Activated CD8-positive, alpha-beta T cell treated with anti-CD3 and anti-CD28 coated beads, Interleukin-2, amount 10 ng/mL, durations not matched to agents 7 days and 5 days (primary cell): ENCODE data around the gene NAA38. TPM values are rescaled to one million over a fixed set of nuclear protein-coding genes. Genes with fewer than 3 reads are reported as not detected.

Experiments used
- ATAC-seq: fragments of 150-1000 bp; cut with Tn5 transposase; one replicate; pipeline ENCODE4 v1.10.0; 2021; ENCODE audit warnings: moderate library complexity
- CTCF ChIA-PET: fragments of 350-600 bp; sonication (Branson Sonifier 250); formaldehyde crosslinking; loops from one replicate; lab custom pipeline; 2021; ENCODE audit warnings: antibody characterized with exemption; lab: Charles Lee
- POLR2A ChIA-PET: fragments of 350-600 bp; sonication (Branson Sonifier 250); formaldehyde crosslinking; loops from one replicate; lab custom pipeline; 2021; ENCODE audit warnings: antibody characterized with exemption; lab: Charles Lee
- DNase-seq: peaks from one replicate; pipeline ENCODE4 v3.0.0-alpha.2; 2020
- H3K27ac Mint-ChIP-seq: one replicate; pipeline ENCODE4 v1.8.0; 2021; ENCODE audit warnings: mild to moderate bottlenecking, mixed read lengths
- H3K27me3 Mint-ChIP-seq: one replicate; pipeline ENCODE4 v1.8.0; 2021; ENCODE audit warnings: low read depth, mixed read lengths
- H3K36me3 Mint-ChIP-seq: one replicate; pipeline ENCODE4 v1.8.0; 2021; ENCODE audit warnings: low read depth, mixed read lengths
- H3K4me1 Mint-ChIP-seq: one replicate; pipeline ENCODE4 v1.8.0; 2021; ENCODE audit warnings: low read depth, mixed read lengths
- H3K4me3 Mint-ChIP-seq: one replicate; pipeline ENCODE4 v1.8.0; 2021; ENCODE audit warnings: mild to moderate bottlenecking, mixed read lengths
- H3K9me3 Mint-ChIP-seq: one replicate; pipeline ENCODE4 v1.8.0; 2022; ENCODE audit warnings: mixed read lengths; ENCODE audit not compliant: insufficient read depth
- total RNA-seq, 2 experiments: library from RNA; stranded (reverse); gene quantifications; one replicate each; pipeline ENCODE4 v1.2.3, GENCODE V29; 2021

NAA38 gene
- total RNA-seq, 2 experiments from 2014 or later = 92.7 to 93.1 TPM

DNA sequence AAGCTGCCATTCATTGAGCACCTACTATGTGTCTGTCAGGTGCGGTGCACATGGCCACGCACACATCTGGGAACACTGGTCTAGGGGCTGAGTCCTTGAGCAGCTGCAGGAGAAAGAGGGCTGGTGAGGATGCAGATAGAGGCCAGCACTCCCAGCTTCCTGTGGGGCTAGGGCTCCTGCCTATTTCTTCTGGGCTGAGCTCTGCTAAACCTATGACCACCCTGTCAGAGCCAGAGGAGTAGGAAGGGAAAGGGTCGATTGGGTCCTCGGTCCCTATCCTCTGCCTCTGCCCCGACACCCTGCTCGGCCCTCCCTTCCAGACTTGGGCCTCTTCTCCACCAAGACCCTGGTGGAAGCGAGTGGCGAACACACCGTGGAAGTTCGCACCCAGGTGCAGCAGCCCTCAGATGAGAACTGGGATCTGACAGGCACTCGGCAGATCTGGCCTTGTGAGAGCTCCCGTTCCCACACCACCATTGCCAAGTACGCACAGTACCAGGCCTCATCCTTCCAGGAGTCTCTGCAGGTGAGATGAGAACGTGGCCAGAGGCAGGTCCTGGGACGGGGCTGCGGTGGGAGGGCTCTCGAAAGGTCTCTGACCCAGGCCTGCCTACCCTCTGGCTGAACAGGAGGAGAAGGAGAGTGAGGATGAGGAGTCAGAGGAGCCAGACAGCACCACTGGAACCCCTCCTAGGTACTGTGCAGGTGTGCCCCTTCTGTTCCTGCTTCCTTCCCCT, 6.5 kb downstream of the NAA38 start:
- POLR2A ChIA-PET = interaction anchor here (0.6 to 1.0 kb wide), 2 partner anchors 14 to 16 kb away, joined by 3 to 4 read pairs; no protein-coding TSS in a partner anchor
- H3K9me3 Mint-ChIP-seq = no peaks in the 10 kb centered on the region
- CTCF ChIA-PET = interaction anchor here (0.6 to 3.1 kb wide), 16 partner anchors 9 to 268 kb away, joined by 3 to 28 read pairs (median 4); partner anchors contain the start of gene KDM6B
- peaks cover 28% of the 10 kb centered on the region for H3K4me1 Mint-ChIP-seq
- no peak for DNase-seq
- peaks cover 9% of the 10 kb centered on the region for H3K36me3 Mint-ChIP-seq
- H3K27ac Mint-ChIP-seq = peak overlapping the region; percentile 67
- no peak for ATAC-seq
- no peaks in the 10 kb centered on the region for H3K27me3 Mint-ChIP-seq
- peak overlapping the region; percentile 82 for H3K4me3 Mint-ChIP-seq

DNA sequence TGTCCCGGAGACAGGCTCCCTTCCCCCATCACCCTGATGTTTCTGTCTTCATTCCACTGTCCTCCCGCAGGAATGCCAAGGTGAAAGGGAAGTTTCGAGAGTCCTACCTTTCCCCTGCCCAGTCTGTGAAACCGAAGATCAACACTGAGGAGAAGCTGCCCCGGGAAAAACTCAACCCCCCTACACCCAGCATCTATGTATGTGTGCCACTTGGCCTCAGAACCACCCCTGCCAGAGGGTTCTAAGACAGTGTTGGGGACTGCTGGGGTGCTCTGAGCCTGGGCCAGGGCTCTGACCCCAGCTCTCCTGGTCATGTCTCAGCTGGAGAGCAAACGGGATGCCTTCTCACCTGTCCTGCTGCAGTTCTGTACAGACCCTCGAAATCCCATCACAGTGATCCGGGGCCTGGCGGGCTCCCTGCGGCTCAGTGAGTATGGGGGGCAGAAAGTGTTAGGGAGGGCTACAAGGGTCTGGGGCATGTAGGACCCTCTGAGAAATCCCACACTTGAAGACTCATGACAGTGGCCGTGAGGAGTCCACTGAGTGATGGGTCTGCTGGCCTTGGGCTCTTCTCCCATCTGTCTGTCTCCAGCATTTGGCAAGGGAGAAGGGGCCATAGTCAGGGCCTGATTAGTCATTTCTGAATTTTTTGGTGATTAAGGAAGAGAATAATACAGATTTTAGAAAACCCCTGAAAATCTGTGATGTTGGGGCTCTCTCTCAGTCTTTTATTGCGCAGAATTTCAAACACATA, 7.4 kb downstream of the NAA38 start:
- Mint-ChIP-seq H3K4me3 (no peak overlapping the region), H3K27ac (no peak overlapping the region), H3K4me1 (peaks cover 32% of the 10 kb centered on the region), H3K27me3 (no peaks in the 10 kb centered on the region), H3K36me3 (peaks cover 6% of the 10 kb centered on the region), H3K9me3 (no peaks in the 10 kb centered on the region)
- DNase-seq (no peak), ATAC-seq (no peak)
- ChIA-PET POLR2A (interaction anchor here (1.0 kb wide), 1 partner anchor 13 kb away, joined by 4 read pairs; no protein-coding TSS in a partner anchor), CTCF (interaction anchor here (0.8 to 3.1 kb wide), 7 partner anchors 9 to 141 kb away, joined by 3 to 28 read pairs (median 5); partner anchors contain the start of gene KDM6B)

DNA sequence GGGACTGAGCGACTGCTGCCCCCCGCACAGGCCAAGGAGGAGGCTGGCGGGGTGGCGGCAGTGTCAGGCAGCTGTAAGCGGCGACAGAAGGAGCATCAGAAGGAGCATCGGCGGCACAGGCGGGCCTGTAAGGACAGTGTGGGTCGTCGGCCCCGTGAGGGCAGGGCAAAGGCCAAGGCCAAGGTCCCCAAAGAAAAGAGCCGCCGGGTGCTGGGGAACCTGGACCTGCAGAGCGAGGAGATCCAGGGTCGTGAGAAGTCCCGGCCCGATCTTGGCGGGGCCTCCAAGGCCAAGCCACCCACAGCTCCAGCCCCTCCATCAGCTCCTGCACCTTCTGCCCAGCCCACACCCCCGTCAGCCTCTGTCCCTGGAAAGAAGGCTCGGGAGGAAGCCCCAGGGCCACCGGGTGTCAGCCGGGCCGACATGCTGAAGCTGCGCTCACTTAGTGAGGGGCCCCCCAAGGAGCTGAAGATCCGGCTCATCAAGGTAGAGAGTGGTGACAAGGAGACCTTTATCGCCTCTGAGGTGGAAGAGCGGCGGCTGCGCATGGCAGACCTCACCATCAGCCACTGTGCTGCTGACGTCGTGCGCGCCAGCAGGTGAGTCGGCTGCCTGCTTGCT, 8.1 kb downstream of the NAA38 start:
- CTCF ChIA-PET = interaction anchor here (1.0 to 3.1 kb wide), 4 partner anchors 9 to 26 kb away, joined by 3 to 28 read pairs (median 7); partner anchors contain the start of gene KDM6B
- peaks cover 6% of the 10 kb centered on the region for H3K36me3 Mint-ChIP-seq
- no peak for DNase-seq
- no peaks in the 10 kb centered on the region for H3K27me3 Mint-ChIP-seq
- H3K27ac Mint-ChIP-seq = no peak overlapping the region
- ATAC-seq = no peak
- POLR2A ChIA-PET = no interaction called here
- H3K4me3 Mint-ChIP-seq = no peak overlapping the region
- H3K4me1 Mint-ChIP-seq = peaks cover 32% of the 10 kb centered on the region
- H3K9me3 Mint-ChIP-seq = no peaks in the 10 kb centered on the region

DNA sequence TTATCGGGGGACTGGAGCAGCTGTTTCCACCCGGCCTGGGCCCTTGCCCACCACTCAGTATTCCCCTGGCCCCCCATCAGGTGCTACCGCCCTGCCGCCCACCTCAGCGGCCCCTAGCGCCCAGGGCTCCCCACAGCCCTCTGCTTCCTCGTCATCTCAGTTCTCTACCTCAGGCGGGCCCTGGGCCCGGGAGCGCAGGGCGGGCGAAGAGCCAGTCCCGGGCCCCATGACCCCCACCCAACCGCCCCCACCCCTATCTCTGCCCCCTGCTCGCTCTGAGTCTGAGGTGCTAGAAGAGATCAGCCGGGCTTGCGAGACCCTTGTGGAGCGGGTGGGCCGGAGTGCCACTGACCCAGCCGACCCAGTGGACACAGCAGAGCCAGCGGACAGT, 8.6 kb downstream of the NAA38 start:
- ATAC-seq = no peak
- POLR2A ChIA-PET = no interaction called here
- Mint-ChIP-seq H3K36me3 (peaks cover 6% of the 10 kb centered on the region), H3K27ac (no peak overlapping the region), H3K4me1 (peaks cover 32% of the 10 kb centered on the region), H3K4me3 (no peak overlapping the region), H3K9me3 (no peaks in the 10 kb centered on the region), H3K27me3 (no peaks in the 10 kb centered on the region)
- DNase-seq = no peak
- CTCF ChIA-PET = interaction anchor here (1.0 to 1.1 kb wide), 2 partner anchors 8 to 11 kb away, joined by 3 read pairs; no protein-coding TSS in a partner anchor

DNA sequence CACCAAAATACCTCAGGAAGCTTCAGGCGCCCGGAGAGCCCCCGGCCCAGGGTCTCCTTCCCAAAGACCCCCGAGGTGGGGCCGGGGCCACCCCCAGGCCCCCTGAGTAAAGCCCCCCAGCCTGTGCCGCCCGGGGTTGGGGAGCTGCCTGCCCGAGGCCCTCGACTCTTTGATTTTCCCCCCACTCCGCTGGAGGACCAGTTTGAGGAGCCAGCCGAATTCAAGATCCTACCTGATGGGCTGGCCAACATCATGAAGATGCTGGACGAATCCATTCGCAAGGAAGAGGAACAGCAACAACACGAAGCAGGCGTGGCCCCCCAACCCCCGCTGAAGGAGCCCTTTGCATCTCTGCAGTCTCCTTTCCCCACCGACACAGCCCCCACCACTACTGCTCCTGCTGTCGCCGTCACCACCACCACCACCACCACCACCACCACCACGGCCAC, 9.2 kb downstream of the NAA38 start:
- ChIA-PET CTCF (no interaction called here), POLR2A (interaction anchor here (0.8 kb wide), 1 partner anchor 11 kb away, joined by 5 read pairs; no protein-coding TSS in a partner anchor)
- peaks cover 32% of the 10 kb centered on the region for H3K4me1 Mint-ChIP-seq
- peaks cover 6% of the 10 kb centered on the region for H3K36me3 Mint-ChIP-seq
- H3K9me3 Mint-ChIP-seq = no peaks in the 10 kb centered on the region
- DNase-seq (no peak), ATAC-seq (no peak)
- no peak overlapping the region for H3K4me3 Mint-ChIP-seq
- H3K27ac Mint-ChIP-seq = no peak overlapping the region
- H3K27me3 Mint-ChIP-seq = no peaks in the 10 kb centered on the region

DNA sequence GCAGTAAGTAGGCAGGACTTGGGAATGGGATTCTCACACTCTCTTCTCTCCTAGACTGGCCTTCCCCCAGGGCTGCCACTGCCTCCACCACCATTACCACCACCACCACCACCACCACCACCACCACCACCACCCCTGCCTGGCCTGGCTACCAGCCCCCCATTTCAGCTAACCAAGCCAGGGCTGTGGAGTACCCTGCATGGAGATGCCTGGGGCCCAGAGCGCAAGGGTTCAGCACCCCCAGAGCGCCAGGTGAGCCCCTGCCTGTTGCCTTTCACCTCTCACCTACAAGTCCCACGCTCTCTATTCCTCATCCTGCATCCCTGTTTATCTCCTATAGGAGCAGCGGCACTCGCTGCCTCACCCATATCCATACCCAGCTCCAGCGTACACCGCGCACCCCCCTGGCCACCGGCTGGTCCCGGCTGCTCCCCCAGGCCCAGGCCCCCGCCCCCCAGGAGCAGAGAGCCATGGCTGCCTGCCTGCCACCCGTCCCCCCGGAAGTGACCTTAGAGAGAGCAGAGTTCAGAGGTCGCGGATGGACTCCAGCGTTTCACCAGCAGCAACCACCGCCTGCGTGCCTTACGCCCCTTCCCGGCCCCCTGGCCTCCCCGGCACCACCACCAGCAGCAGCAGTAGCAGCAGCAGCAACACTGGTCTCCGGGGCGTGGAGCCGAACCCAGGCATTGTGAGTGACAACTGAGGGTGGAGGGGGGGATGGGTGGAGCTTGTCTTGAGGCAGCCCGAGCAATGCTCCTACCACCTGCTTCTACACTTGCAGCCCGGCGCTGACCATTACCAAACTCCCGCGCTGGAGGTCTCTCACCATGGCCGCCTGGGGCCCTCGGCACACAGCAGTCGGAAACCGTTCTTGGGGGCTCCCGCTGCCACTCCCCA, 10.3 kb downstream of the NAA38 start:
- Mint-ChIP-seq H3K9me3 (no peaks in the 10 kb centered on the region), H3K27ac (no peak overlapping the region), H3K36me3 (peaks cover 6% of the 10 kb centered on the region), H3K4me1 (peaks cover 38% of the 10 kb centered on the region), H3K4me3 (no peak overlapping the region), H3K27me3 (no peaks in the 10 kb centered on the region)
- no peak for DNase-seq
- ChIA-PET CTCF (interaction anchor here (5.3 kb wide), 1 partner anchor 13 kb away, joined by 50 read pairs; the partner anchor contains the start of gene KDM6B), POLR2A (interaction anchor here (0.8 kb wide), 1 partner anchor 10 kb away, joined by 5 read pairs; no protein-coding TSS in a partner anchor)
- no peak for ATAC-seq

DNA sequence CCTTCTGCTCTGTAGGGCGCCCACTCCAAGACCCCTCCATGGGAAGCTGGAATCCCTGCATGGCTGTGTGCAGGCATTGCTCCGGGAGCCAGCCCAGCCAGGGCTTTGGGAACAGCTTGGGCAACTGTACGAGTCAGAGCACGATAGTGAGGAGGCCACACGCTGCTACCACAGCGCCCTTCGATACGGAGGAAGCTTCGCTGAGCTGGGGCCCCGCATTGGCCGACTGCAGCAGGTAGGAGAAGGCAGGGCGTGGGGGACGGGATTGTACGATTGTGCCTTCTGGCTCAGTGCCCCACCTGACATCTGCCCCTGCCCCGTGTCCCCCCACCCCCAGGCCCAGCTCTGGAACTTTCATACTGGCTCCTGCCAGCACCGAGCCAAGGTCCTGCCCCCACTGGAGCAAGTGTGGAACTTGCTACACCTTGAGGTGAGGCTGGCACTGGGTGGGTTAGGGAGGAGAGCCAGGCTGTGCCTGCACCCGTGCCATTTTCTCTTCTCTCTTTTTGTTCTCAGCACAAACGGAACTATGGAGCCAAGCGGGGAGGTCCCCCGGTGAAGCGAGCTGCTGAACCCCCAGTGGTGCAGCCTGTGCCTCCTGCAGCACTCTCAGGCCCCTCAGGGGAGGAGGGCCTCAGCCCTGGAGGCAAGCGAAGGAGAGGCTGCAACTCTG, 11.2 kb downstream of the NAA38 start:
- ChIA-PET POLR2A (interaction anchor here (0.5 to 2.4 kb wide), 2 partner anchors 10 to 11 kb away, joined by 3 to 11 read pairs; partner anchors contain the start of gene NAA38), CTCF (interaction anchor here (1.6 to 5.3 kb wide), 3 partner anchors 12 to 21 kb away, joined by 7 to 50 read pairs (median 14); partner anchors contain the start of gene KDM6B)
- Mint-ChIP-seq H3K36me3 (peaks cover 5% of the 10 kb centered on the region), H3K9me3 (no peaks in the 10 kb centered on the region), H3K4me3 (no peak overlapping the region), H3K27ac (peak overlapping the region; percentile 39), H3K27me3 (no peaks in the 10 kb centered on the region), H3K4me1 (peaks cover 33% of the 10 kb centered on the region)
- ATAC-seq (no peak), DNase-seq (no peak)

DNA sequence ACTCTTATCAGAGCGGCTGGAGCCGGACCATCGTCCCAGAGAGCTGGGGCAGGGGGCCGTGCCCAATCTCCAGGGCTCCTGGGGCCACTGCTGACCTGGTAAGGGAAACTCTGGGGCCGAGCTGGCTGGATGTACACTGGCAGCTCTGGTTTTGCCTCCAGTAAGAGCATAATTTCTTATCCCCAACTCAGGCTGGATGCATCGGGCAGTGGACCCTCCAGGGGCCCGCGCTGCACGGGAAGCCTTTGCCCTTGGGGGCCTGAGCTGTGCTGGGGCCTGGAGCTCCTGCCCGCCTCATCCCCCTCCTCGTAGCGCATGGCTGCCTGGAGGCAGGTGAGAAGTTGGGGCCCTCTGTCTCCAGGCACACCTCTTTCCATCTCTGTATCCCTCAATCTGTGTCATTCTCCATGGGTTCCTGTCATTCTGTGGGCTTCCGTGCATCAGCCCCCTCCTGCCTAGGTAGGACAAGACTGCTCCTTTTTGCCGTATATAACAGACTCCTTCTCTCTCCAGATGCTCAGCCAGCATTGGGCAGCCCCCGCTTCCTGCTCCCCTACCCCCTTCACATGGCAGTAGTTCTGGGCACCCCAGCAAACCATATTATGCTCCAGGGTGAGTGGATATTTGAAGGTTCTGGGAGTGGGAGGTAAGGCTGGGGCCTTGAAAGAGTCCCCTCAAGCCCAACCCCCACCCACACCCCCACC, 11.8 kb downstream of the NAA38 start:
- no peak for ATAC-seq
- Mint-ChIP-seq H3K27ac (peak overlapping the region; percentile 99), H3K27me3 (no peaks in the 10 kb centered on the region), H3K9me3 (no peaks in the 10 kb centered on the region), H3K4me1 (peaks cover 33% of the 10 kb centered on the region), H3K4me3 (peak overlapping the region; percentile 97), H3K36me3 (peaks cover 5% of the 10 kb centered on the region)
- DNase-seq = no peak
- ChIA-PET POLR2A (interaction anchor here (0.5 to 2.4 kb wide), 9 partner anchors 10 to 275 kb away, joined by 3 to 11 read pairs (median 3); partner anchors contain the start of genes NAA38 and RNF227), CTCF (interaction anchor here (1.0 to 5.3 kb wide), 10 partner anchors 10 to 144 kb away, joined by 3 to 50 read pairs (median 7); partner anchors contain the start of genes CNTROB, CYB5D1, KDM6B and NAA38)

DNA sequence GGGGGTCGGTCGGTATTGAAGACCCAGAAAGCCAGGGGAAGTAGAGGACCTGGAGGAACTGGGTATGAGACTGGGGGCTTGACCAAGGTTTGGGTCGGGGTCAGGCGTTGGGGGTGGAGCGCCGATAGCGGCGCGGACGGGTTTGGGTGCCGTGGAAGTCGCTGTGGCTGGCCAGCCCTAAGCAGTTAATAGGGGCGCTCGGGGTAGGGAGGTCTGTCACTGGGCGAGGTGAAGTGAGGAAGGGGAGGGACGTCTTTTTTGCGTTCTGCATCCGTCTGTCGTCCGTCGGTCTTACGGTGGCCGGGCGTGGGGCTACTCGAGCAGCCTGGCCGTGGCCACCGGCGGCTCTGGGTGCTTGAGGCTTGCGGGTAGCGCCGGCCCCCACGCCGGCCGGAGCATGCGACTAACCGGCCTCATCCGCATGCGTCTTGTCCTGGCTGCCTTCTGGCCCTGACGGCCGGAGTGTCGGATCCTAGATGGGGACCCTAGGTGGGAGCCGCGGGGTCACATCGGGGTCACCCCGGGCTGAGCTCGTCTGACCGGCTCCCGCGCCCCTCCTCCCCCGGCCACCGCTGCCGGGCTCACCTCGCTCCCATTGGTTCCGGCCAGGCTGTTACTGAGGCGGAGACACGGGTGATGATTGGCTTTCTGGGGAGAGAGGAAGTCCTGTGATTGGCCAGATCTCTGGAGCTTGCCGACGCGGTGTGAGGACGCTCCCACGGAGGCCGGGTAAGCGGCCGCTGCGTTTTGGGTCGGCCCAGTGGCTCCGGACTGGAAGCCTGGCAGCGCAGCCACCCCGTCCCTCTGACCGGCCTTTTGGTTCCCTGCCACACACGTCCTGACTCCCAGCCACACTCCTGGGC, 12.8 kb downstream of the NAA38 start:
- DNase-seq (peak; percentile 91), ATAC-seq (peak; percentile 64)
- ChIA-PET POLR2A (interaction anchor here (0.6 to 2.4 kb wide), 9 partner anchors 9 to 329 kb away, joined by 3 to 11 read pairs (median 3); partner anchors contain the start of genes NAA38 and RNF227), CTCF (interaction anchor here (0.5 to 5.3 kb wide), 11 partner anchors 10 to 212 kb away, joined by 3 to 50 read pairs (median 7); partner anchors contain the start of genes CNTROB, CYB5D1, KDM6B and NAA38)
- H3K27ac Mint-ChIP-seq = peak overlapping the region; percentile 99
- H3K36me3 Mint-ChIP-seq = peaks cover 1% of the 10 kb centered on the region
- no peaks in the 10 kb centered on the region for H3K9me3 Mint-ChIP-seq
- no peaks in the 10 kb centered on the region for H3K27me3 Mint-ChIP-seq
- H3K4me1 Mint-ChIP-seq = peaks cover 38% of the 10 kb centered on the region
- H3K4me3 Mint-ChIP-seq = peak overlapping the region; percentile 97
